Osteocyte (in vitro differentiated cells): ENCODE results near the gene EDAR. TPM values are rescaled to one million over a fixed set of nuclear protein-coding genes. Genes with fewer than 3 reads are reported as not detected.

Experiments used
- DNase-seq: peaks from one replicate; pipeline ENCODE4 v3.0.0; 2021; ENCODE audit warnings: mixed read lengths; ENCODE audit not compliant: unreplicated experiment; ENCODE audit errors: extremely low spot score
- H3K27ac Mint-ChIP-seq: one replicate; pipeline ENCODE4 v1.8.0; 2021; ENCODE audit warnings: mild to moderate bottlenecking, mixed read lengths; ENCODE audit not compliant: unreplicated experiment
- H3K27me3 Mint-ChIP-seq: one replicate; pipeline ENCODE4 v1.8.0; 2021; ENCODE audit warnings: mixed read lengths; ENCODE audit not compliant: unreplicated experiment
- H3K36me3 Mint-ChIP-seq: one replicate; pipeline ENCODE4 v1.8.0; 2021; ENCODE audit warnings: mixed read lengths; ENCODE audit not compliant: unreplicated experiment
- H3K4me1 Mint-ChIP-seq: one replicate; pipeline ENCODE4 v1.8.0; 2021; ENCODE audit warnings: mixed read lengths; ENCODE audit not compliant: unreplicated experiment
- H3K4me3 Mint-ChIP-seq: one replicate; pipeline ENCODE4 v1.8.0; 2021; ENCODE audit warnings: mild to moderate bottlenecking, moderate library complexity, mixed read lengths; ENCODE audit not compliant: unreplicated experiment
- H3K9me3 Mint-ChIP-seq: one replicate; pipeline ENCODE4 v1.8.0; 2021; ENCODE audit warnings: mixed read lengths; ENCODE audit not compliant: unreplicated experiment
- total RNA-seq: library from RNA; stranded (reverse); gene quantifications from 2 replicates; pipeline ENCODE4 v1.2.1, GENCODE V29; 2021
- TF ChIP-seq, protein P1 (sequence below): fragments of 200-600 bp; sonication (generic); IDR thresholded peaks from 2 replicates; pipeline ENCODE4 v1.5.0; 2021; ENCODE audit warnings: antibody characterized with exemption, mild to moderate bottlenecking, moderate library complexity

The EDAR gene
- total RNA-seq, 1 donor from 2014 or later, result not detected

DNA sequence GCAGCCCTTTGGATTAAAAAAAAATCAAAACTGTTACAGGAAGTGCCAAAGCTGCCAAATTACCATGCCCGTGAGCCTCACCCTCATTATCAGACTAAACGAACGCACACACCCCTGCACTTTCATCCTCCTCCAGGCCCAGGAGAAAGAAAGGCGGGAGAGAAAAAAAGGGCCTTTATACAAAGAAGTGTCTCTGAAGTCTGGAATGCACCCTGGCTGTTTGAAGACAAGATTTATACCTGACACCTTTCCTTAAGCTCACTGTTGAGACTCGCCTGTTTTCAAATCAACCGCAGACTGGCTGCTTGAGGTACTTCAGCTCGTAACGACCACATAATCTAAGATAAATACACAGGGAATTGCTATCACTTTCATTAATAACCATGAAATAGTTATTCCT, 31.0 kb downstream of the EDAR start:
- Mint-ChIP-seq H3K36me3 (no peaks in the 10 kb centered on the region), H3K4me1 (no peaks in the 10 kb centered on the region), H3K4me3 (no peak overlapping the region), H3K9me3 (peaks cover 4% of the 10 kb centered on the region), H3K27ac (no peak overlapping the region), H3K27me3 (peaks cover 26% of the 10 kb centered on the region)
- DNase-seq, result no peak
- TF ChIP-seq, protein P1, sequence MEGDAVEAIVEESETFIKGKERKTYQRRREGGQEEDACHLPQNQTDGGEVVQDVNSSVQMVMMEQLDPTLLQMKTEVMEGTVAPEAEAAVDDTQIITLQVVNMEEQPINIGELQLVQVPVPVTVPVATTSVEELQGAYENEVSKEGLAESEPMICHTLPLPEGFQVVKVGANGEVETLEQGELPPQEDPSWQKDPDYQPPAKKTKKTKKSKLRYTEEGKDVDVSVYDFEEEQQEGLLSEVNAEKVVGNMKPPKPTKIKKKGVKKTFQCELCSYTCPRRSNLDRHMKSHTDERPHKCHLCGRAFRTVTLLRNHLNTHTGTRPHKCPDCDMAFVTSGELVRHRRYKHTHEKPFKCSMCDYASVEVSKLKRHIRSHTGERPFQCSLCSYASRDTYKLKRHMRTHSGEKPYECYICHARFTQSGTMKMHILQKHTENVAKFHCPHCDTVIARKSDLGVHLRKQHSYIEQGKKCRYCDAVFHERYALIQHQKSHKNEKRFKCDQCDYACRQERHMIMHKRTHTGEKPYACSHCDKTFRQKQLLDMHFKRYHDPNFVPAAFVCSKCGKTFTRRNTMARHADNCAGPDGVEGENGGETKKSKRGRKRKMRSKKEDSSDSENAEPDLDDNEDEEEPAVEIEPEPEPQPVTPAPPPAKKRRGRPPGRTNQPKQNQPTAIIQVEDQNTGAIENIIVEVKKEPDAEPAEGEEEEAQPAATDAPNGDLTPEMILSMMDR, result no peak

DNA sequence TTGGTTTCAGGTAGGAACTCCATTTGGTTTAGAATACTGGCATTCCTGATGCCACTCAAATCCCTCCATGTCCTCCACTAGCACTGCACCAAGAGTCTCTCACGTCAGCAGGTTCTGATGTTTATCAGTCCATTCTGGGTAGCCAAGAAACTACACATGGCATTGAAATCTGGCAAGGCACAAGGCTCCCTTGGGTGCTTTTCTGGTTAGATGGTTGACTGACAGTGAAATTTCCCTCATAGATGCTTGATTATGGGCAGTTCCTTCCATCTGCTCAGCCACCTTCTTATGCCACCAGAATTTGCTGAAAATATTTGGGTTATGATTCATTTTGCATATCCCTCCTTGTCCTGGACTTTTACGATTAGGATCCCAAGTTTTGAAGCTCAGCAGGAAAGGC, 32.6 kb downstream of the EDAR start:
- H3K4me1 Mint-ChIP-seq, result no peaks in the 10 kb centered on the region
- no peak overlapping the region for H3K4me3 Mint-ChIP-seq
- TF ChIP-seq, protein P1, result no peak
- H3K9me3 Mint-ChIP-seq, result peaks cover 17% of the 10 kb centered on the region
- H3K36me3 Mint-ChIP-seq, result peaks cover 9% of the 10 kb centered on the region
- H3K27me3 Mint-ChIP-seq, result peaks cover 38% of the 10 kb centered on the region
- no peak overlapping the region for H3K27ac Mint-ChIP-seq
- no peak for DNase-seq

DNA sequence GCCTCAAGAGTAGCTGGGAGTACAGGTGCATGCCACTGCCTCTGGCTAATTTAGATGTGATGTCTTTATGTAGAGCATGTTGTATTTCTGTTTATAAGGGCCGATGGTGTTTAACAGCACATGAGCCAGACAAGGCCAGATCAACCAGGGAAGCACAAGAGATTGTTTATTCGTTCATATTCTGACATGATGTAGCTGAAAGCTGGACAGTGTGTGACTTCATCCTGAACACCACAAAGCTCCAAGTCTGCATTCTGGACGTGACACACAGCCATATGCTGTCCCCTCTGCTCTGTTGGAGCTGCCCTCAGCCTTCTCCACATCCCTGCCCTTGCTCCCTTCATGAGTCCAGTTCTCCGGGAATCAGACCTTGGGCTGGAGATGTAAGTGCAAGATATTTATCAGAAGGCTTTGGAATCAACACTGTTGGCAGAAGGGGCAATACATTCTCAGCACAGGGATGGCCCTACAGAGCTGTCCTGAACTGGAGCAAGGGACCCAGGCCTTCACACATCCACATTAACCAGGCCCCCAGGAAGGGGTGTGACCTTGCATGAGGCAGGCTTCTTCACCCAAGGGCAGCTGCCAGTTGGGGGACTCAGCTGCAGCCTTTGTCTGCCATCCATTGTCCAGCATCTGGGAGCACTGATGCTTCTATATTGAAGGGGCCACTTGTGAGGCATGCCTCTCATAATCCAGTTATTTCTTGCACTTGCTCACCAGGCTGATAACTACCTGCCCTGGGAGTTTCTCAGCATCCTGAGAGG, 38.5 kb downstream of the EDAR start:
- H3K4me3 Mint-ChIP-seq, result no peak overlapping the region
- H3K27me3 Mint-ChIP-seq, result peaks cover 56% of the 10 kb centered on the region
- TF ChIP-seq, protein P1, result no peak
- H3K36me3 Mint-ChIP-seq, result peaks cover 9% of the 10 kb centered on the region
- H3K27ac Mint-ChIP-seq, result no peak overlapping the region
- H3K9me3 Mint-ChIP-seq, result peaks cover 26% of the 10 kb centered on the region
- no peaks in the 10 kb centered on the region for H3K4me1 Mint-ChIP-seq
- no peak for DNase-seq

DNA sequence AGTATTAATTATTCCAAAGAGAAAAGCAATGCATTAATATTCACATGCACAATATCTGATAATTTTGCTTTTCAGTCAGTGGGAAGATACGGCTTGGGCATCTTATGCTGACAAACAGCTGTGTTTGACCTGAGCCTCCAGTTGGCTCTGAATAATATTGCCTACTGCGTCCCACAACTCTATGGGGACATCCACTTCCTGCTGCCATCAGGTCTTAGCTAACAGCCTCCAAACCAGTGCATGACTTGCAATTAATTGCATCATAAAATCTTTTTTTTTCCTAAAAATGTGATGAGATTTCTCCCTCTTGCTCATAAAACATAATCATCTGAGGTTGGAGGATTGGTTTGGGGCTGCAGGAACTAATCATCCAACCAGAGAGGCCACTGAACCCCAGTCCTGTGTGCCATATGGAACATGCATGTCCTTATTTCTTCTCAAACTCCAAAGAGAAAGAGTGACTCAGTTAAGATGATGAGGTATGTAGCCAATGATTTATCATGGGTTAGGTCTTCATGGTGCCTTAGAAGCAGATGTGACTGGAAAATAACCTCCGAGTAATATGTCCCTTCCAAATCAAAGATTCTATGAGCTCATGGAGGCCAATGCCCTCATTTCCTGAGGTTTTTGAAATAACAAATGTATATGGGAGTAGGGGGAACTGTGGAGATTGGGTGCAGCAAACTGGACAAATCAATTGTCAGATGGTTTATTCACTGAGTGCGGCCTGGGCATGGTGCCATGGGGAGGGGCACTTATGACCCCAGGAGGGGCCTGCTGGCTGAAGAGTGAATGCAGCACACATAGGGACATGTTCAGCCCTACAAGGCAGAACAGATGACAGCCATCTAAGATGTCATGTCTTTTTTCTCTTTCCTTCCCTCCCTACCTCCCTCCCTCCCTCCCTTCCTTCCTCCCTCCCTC, 39.4 kb downstream of the EDAR start:
- TF ChIP-seq, protein P1, result no peak
- DNase-seq, result no peak
- peaks cover 56% of the 10 kb centered on the region for H3K27me3 Mint-ChIP-seq
- no peak overlapping the region for H3K4me3 Mint-ChIP-seq
- peaks cover 26% of the 10 kb centered on the region for H3K9me3 Mint-ChIP-seq
- no peaks in the 10 kb centered on the region for H3K4me1 Mint-ChIP-seq
- H3K36me3 Mint-ChIP-seq, result peaks cover 9% of the 10 kb centered on the region
- H3K27ac Mint-ChIP-seq, result no peak overlapping the region
